Trophoblast cell (in vitro differentiated cells and primary cell): ENCODE data around the gene CACNG1.

Experiments used
- DNase-seq, 2 donors: peaks; one replicate each; pipeline ENCODE4 v3.0.0-alpha.2; 2016
- H2AFZ ChIP-seq: 2 replicates; pipeline ENCODE4 v1.6.1; 2013; ENCODE audit warnings: low read length, moderate library complexity, mild to moderate bottlenecking; ENCODE audit not compliant: insufficient read depth, poor library complexity
- H2AK5ac ChIP-seq: 2 replicates; pipeline ENCODE4 v1.6.1; 2013; ENCODE audit warnings: mild to moderate bottlenecking, low read length
- H2BK120ac ChIP-seq: 2 replicates; pipeline ENCODE4 v1.6.1; 2013; ENCODE audit warnings: low read length, mild to moderate bottlenecking, moderate library complexity; ENCODE audit not compliant: insufficient read depth, poor library complexity
- H2BK12ac ChIP-seq: 2 replicates; pipeline ENCODE4 v1.6.1; 2013; ENCODE audit warnings: mild to moderate bottlenecking, low read length, moderate library complexity
- H2BK5ac ChIP-seq: 2 replicates; pipeline ENCODE4 v1.6.1; 2013; ENCODE audit warnings: low read length, low read depth, moderate library complexity, mild to moderate bottlenecking; ENCODE audit not compliant: poor library complexity
- H3K14ac ChIP-seq: 2 replicates; pipeline ENCODE4 v1.6.1; 2013; ENCODE audit warnings: mild to moderate bottlenecking, low read length
- H3K18ac ChIP-seq: 2 replicates; pipeline ENCODE4 v1.6.1; 2013; ENCODE audit warnings: mild to moderate bottlenecking, low read length
- H3K23ac ChIP-seq: 2 replicates; pipeline ENCODE4 v1.6.1; 2013; ENCODE audit warnings: low read length
- H3K27ac ChIP-seq: 2 replicates; pipeline ENCODE4 v1.5.1; 2013; ENCODE audit warnings: low read depth, mild to moderate bottlenecking, inconsistent platforms, low read length, moderate library complexity
- H3K27me3 ChIP-seq: 2 replicates; pipeline ENCODE4 v1.6.1; 2013; ENCODE audit warnings: inconsistent platforms, mild to moderate bottlenecking, low read length, moderate library complexity; ENCODE audit not compliant: insufficient read depth
- H3K36me3 ChIP-seq, 2 experiments: 1 replicate in 1 of 2; 2 replicates in 1 of 2; pipeline ENCODE4 v1.6.1; 2013; ENCODE audit warnings: low read length in 2 of 2, mild to moderate bottlenecking in 2 of 2, moderate library complexity in 1 of 2; ENCODE audit not compliant: insufficient read depth in 2 of 2, control insufficient read depth in 1 of 2
- H3K4ac ChIP-seq: 2 replicates; pipeline ENCODE4 v1.6.1; 2013; ENCODE audit warnings: low read depth, mild to moderate bottlenecking, low read length, moderate library complexity
- H3K4me1 ChIP-seq, 2 experiments: 1 replicate in 1 of 2; 2 replicates in 1 of 2; pipeline ENCODE4 v1.6.1; 2013; ENCODE audit warnings: low read length in 2 of 2, mild to moderate bottlenecking in 2 of 2, moderate library complexity in 1 of 2; ENCODE audit not compliant: insufficient read depth in 2 of 2, control insufficient read depth in 1 of 2
- H3K4me2 ChIP-seq: 2 replicates; pipeline ENCODE4 v1.6.1; 2013; ENCODE audit warnings: inconsistent platforms, mild to moderate bottlenecking, low read length, moderate library complexity
- H3K4me3 ChIP-seq: 2 replicates; pipeline ENCODE4 v1.5.1; 2013; ENCODE audit warnings: mild to moderate bottlenecking, low read depth, low read length, inconsistent platforms
- H3K79me1 ChIP-seq: one replicate; pipeline ENCODE4 v1.6.1; 2013; ENCODE audit warnings: low read length
- H3K79me2 ChIP-seq: 2 replicates; pipeline ENCODE4 v1.6.1; 2013; ENCODE audit warnings: low read length, mild to moderate bottlenecking; ENCODE audit not compliant: control insufficient read depth, insufficient read depth, poor library complexity
- H3K9ac ChIP-seq: 2 replicates; pipeline ENCODE4 v1.6.1; 2013; ENCODE audit warnings: mild to moderate bottlenecking, low read length
- H3K9me3 ChIP-seq: 2 replicates; pipeline ENCODE4 v1.6.1; 2013; ENCODE audit warnings: low read depth, mild to moderate bottlenecking, control low read depth, inconsistent platforms, low read length; ENCODE audit not compliant: insufficient read depth
- H4K12ac ChIP-seq: 2 replicates; pipeline ENCODE4 v1.6.1; 2013; ENCODE audit warnings: low read depth, mild to moderate bottlenecking, low read length, moderate library complexity
- H4K8ac ChIP-seq: 2 replicates; pipeline ENCODE4 v1.6.1; 2013; ENCODE audit warnings: low read depth, mild to moderate bottlenecking, low read length, moderate library complexity
- H4K91ac ChIP-seq: one replicate; pipeline ENCODE4 v1.6.1; 2013; ENCODE audit warnings: low read depth, mild to moderate bottlenecking, low read length, moderate library complexity
- WGBS: extraction: QIAGEN DNeasy Blood & Tissue Kit; methylation state at CpG from one replicate; pipeline ENCODE4 v1.1.7; 2013; ENCODE audit warnings: missing lambda C conversion rate; ENCODE audit not compliant: insufficient read length, insufficient coverage; ENCODE audit errors: extremely low coverage; 5-methylcytosine and 5-hydroxymethylcytosine counted together

CACNG1 gene

DNA sequence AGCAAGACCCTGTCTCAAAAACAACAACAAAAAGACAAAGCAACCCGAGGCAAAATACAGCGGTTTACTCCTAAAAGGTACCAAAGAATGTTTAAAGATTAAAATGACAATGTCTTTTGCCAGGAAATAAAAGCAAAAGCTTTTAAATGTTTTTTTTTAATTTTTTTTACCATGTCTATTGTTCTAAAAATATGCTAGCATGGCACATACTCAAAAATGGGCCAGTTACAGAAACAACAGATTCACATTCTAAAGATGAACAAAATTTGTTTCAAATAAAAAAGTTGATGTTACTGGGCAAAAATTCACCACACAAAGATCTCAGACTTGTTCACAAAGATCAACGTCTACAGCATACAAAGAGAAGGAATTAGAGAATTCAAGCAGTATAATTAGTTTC lies 41.1 kb downstream of the CACNG1 start:
- WGBS: no CpG with 5 or more reads among the region's 3 CpGs
- Histone ChIP-seq H3K4ac (no peak overlapping the region), H3K27me3 (no peaks in the 10 kb centered on the region), H3K4me1 (no peaks in the 10 kb centered on the region), H3K9me3 (no peaks in the 10 kb centered on the region), H4K91ac (no peak overlapping the region), H3K36me3 (peaks cover 3 to 6% of the 10 kb centered on the region in 2 experiments), H2BK120ac (no peak overlapping the region), H3K79me2 (no peaks in the 10 kb centered on the region), H4K12ac (no peak overlapping the region), H3K27ac (no peak overlapping the region), H3K4me2 (no peak overlapping the region), H3K79me1 (no peaks in the 10 kb centered on the region), H2AFZ (no peak overlapping the region), H3K18ac (no peak overlapping the region), H2BK12ac (no peak overlapping the region), H2AK5ac (no peak overlapping the region), H3K23ac (no peak overlapping the region), H4K8ac (no peak overlapping the region), H2BK5ac (no peak overlapping the region), H3K4me3 (no peak overlapping the region), H3K9ac (no peak overlapping the region), H3K14ac (no peak overlapping the region)
- DNase-seq: no peak

DNA sequence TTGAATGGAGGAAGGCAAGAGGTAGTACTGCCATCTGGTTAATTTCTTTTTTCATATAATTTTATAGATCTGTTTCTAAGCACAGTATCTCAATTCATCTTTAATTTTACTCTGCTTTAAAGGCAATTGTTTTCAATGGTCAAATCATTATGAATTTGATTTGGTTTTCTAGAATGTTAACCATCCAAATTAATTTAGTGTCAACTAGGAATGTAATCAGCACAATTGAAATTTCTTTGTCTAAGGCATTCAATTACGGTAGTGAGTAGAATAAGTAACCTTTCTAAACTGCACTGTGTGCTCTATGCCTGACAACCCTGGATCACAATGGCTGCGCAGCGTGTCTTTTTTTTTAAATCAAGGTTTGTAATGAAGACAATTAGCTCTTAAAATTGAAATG lies 44.3 kb downstream of the CACNG1 start:
- Histone ChIP-seq H3K79me1 (no peaks in the 10 kb centered on the region), H3K4me3 (no peak overlapping the region), H3K79me2 (no peaks in the 10 kb centered on the region), H3K9ac (no peak overlapping the region), H2BK12ac (no peak overlapping the region), H3K4ac (no peak overlapping the region), H3K27ac (no peak overlapping the region), H2AFZ (no peak overlapping the region), H3K14ac (no peak overlapping the region), H2BK5ac (no peak overlapping the region), H4K91ac (no peak overlapping the region), H2AK5ac (no peak overlapping the region), H3K9me3 (no peaks in the 10 kb centered on the region), H4K12ac (no peak overlapping the region), H3K18ac (no peak overlapping the region), H2BK120ac (no peak overlapping the region), H4K8ac (no peak overlapping the region), H3K4me1 (no peaks in the 10 kb centered on the region), H3K27me3 (no peaks in the 10 kb centered on the region), H3K36me3 (peaks cover 3 to 6% of the 10 kb centered on the region in 2 experiments), H3K23ac (no peak overlapping the region), H3K4me2 (no peak overlapping the region)
- no CpG with 5 or more reads among the region's 3 CpGs for WGBS
- no peak for DNase-seq

DNA sequence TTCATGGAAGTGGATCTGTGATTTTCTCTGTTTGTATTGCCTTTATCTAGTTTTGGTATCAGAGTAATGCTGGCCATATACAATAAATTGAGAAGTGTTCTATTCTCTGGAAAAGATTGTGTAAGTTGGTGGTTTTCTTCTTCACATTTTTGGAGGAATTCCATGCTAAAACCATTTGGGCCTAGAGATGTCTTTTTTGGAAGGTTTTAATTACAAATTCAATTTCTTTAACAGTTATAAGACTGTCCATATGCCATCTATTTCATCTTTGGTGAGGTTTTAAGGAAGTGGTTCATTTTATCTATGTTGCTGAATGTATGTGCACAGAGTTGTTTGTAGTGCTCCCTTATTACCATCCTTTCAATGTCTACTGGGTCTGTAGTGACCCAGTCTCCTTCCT lies 46.0 kb downstream of the CACNG1 start:
- Histone ChIP-seq H3K4me2 (no peak overlapping the region), H3K27me3 (no peaks in the 10 kb centered on the region), H3K4ac (no peak overlapping the region), H2AK5ac (no peak overlapping the region), H3K79me2 (no peaks in the 10 kb centered on the region), H2BK120ac (no peak overlapping the region), H3K18ac (no peak overlapping the region), H3K4me3 (no peak overlapping the region), H3K27ac (no peak overlapping the region), H2BK5ac (no peak overlapping the region), H4K8ac (no peak overlapping the region), H2AFZ (no peak overlapping the region), H3K4me1 (no peaks in the 10 kb centered on the region), H4K91ac (no peak overlapping the region), H3K23ac (no peak overlapping the region), H4K12ac (no peak overlapping the region), H3K9ac (no peak overlapping the region), H2BK12ac (no peak overlapping the region), H3K9me3 (no peaks in the 10 kb centered on the region), H3K14ac (no peak overlapping the region), H3K36me3 (peaks cover 3 to 6% of the 10 kb centered on the region in 2 experiments), H3K79me1 (no peaks in the 10 kb centered on the region)
- DNase-seq: no peak

DNA sequence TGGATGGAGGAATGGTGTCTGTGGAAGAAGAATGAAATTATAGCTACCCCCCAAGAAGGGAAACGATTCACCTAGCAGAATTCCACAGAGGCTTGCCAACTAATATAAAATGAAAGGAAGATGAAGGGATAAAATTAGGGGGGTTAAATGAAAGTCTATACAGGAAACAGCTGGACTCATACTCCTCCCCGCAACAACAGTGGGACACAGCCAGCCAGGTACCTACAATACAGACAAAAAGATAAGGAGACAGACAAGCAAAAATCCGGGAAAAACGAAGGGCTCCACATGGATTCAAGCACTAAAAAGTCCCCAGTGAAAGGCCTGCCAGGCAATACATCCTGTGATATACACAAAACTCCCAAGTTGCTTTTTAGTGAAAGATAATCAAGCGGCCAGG lies 47.9 kb downstream of the CACNG1 start:
- H3K14ac ChIP-seq: no peak overlapping the region
- H4K12ac ChIP-seq: no peak overlapping the region
- H3K4me1 ChIP-seq: no peaks in the 10 kb centered on the region
- H3K27me3 ChIP-seq: no peaks in the 10 kb centered on the region
- no peak overlapping the region for H2BK12ac ChIP-seq
- no peak overlapping the region for H2BK5ac ChIP-seq
- no peak overlapping the region for H3K27ac ChIP-seq
- H3K9me3 ChIP-seq: no peaks in the 10 kb centered on the region
- H4K8ac ChIP-seq: no peak overlapping the region
- no peak overlapping the region for H3K23ac ChIP-seq
- H3K36me3 ChIP-seq: no peaks in the 10 kb centered on the region
- no CpG with 5 or more reads among the region's 5 CpGs for WGBS
- no peak overlapping the region for H3K9ac ChIP-seq
- no peak overlapping the region for H4K91ac ChIP-seq
- no peak overlapping the region for H2AFZ ChIP-seq
- no peak overlapping the region for H3K4me3 ChIP-seq
- H2AK5ac ChIP-seq: no peak overlapping the region
- no peaks in the 10 kb centered on the region for H3K79me2 ChIP-seq
- H3K4ac ChIP-seq: no peak overlapping the region
- no peak overlapping the region for H3K18ac ChIP-seq
- H2BK120ac ChIP-seq: no peak overlapping the region
- no peaks in the 10 kb centered on the region for H3K79me1 ChIP-seq
- DNase-seq: no peak
- H3K4me2 ChIP-seq: no peak overlapping the region
